ENCODE results near the gene SCGN. TPM values are rescaled to one million over a fixed set of nuclear protein-coding genes. Genes with fewer than 3 reads are reported as not detected.

Gene SCGN
- total RNA-seq, 2 experiments from 2014 or later, result not detected

DNA sequence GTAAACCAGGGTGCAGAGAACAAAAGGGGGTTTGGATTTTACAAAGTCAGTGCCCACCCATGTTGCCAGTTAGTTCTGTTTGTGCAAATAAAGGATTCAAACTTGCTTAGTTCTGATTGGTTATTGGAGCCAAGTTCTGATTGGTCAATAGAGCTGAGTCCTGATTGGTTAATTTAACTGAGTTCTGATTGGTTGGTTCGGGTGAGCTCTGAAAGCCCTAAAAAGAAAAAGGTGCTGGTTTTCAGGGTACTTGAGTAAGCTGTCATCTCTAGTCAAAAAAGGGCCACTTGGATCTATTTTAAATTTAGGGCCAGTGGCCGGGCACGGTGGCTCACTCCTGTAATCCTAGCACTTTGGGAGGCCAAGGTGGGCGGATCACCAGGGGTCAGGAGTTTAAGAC, 47.6 kb downstream of the SCGN start:
- no peaks in the 10 kb centered on the region for H3K4me1 Mint-ChIP-seq (ENCODE audit: low read depth)
- DNase-seq, result no peak
- intact Hi-C loops (cut with micrococcal nuclease), result no loop called here
- H3K36me3 Mint-ChIP-seq (ENCODE audit: low read depth), result no peaks in the 10 kb centered on the region
- no peak for ATAC-seq
- ChIA-PET CTCF (interaction anchor here (1.2 to 1.5 kb wide), 2 partner anchors 20 to 304 kb away, joined by 4 read pairs; no protein-coding TSS in a partner anchor), POLR2A (no interaction called here)
- no peak overlapping the region for H3K27ac Mint-ChIP-seq
- H3K9me3 Mint-ChIP-seq, result no peaks in the 10 kb centered on the region
- H3K4me3 Mint-ChIP-seq, result no peak overlapping the region
- TF ChIP-seq, protein P1, sequence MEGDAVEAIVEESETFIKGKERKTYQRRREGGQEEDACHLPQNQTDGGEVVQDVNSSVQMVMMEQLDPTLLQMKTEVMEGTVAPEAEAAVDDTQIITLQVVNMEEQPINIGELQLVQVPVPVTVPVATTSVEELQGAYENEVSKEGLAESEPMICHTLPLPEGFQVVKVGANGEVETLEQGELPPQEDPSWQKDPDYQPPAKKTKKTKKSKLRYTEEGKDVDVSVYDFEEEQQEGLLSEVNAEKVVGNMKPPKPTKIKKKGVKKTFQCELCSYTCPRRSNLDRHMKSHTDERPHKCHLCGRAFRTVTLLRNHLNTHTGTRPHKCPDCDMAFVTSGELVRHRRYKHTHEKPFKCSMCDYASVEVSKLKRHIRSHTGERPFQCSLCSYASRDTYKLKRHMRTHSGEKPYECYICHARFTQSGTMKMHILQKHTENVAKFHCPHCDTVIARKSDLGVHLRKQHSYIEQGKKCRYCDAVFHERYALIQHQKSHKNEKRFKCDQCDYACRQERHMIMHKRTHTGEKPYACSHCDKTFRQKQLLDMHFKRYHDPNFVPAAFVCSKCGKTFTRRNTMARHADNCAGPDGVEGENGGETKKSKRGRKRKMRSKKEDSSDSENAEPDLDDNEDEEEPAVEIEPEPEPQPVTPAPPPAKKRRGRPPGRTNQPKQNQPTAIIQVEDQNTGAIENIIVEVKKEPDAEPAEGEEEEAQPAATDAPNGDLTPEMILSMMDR (IDR thresholded peaks at IDR 0.05), result no peak
- H3K27me3 Mint-ChIP-seq, result peaks cover 2% of the 10 kb centered on the region

DNA sequence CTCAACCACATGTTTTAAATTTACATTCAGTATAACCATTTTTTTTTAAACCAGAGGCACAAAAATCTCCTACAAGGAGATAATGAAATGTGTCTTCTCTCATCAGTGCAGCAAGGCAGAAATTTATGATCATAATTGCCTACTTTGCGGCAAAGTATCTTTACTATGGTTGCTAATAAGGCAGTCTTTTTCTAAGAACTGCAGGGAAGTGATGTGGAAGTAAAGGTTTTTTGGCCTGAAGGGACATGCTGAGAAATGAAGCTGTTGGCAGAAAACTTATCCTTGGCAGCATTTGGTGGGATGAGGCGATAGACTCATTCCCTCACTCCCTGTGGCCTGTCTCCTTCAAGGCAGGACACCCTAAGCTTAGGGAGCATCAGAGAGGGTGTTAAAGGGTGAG, 48.7 kb downstream of the SCGN start:
- no peak overlapping the region for H3K4me3 Mint-ChIP-seq
- intact Hi-C loops (cut with micrococcal nuclease), result no loop called here
- DNase-seq (no peak), ATAC-seq (no peak)
- H3K9me3 Mint-ChIP-seq, result no peaks in the 10 kb centered on the region
- no peaks in the 10 kb centered on the region for H3K4me1 Mint-ChIP-seq (ENCODE audit: low read depth)
- TF ChIP-seq, protein P1 (IDR thresholded peaks at IDR 0.05), result no peak
- no peaks in the 10 kb centered on the region for H3K36me3 Mint-ChIP-seq (ENCODE audit: low read depth)
- peaks cover 3% of the 10 kb centered on the region for H3K27me3 Mint-ChIP-seq
- POLR2A ChIA-PET, result no interaction called here
- H3K27ac Mint-ChIP-seq, result no peak overlapping the region
- CTCF ChIA-PET, result interaction anchor here (0.7 to 1.5 kb wide), 4 partner anchors 16 to 303 kb away, joined by 3 to 4 read pairs (median 4); no protein-coding TSS in a partner anchor

DNA sequence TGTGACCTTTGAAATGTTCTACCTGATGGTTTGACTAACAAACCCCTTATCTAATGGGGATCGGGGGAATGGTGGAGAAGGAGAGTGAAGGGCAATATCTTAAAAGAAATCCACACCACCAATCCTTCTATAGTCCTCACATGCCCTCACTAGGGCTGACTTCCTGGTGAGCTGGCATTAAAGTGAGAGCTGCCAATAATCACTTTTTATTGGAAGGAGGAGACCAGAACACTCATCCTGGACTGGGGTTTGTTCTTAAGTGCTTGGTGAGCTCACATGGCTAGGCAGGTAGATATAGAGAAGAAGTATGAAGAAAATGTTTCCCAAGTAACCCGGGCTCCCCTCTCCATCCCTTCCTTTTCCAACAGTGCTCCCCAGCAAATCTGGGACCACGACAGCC, 49.8 kb downstream of the SCGN start:
- Mint-ChIP-seq H3K36me3 (ENCODE audit: low read depth) (no peaks in the 10 kb centered on the region), H3K27ac (no peak overlapping the region), H3K27me3 (peaks cover 3% of the 10 kb centered on the region), H3K4me3 (no peak overlapping the region), H3K9me3 (no peaks in the 10 kb centered on the region), H3K4me1 (ENCODE audit: low read depth) (no peaks in the 10 kb centered on the region)
- DNase-seq (no peak), ATAC-seq (no peak)
- intact Hi-C loops (cut with micrococcal nuclease), result no loop called here
- POLR2A ChIA-PET, result no interaction called here
- CTCF ChIA-PET, result interaction anchor here (1.3 kb wide), 1 partner anchor 302 kb away, joined by 3 read pairs; no protein-coding TSS in a partner anchor
- TF ChIP-seq, protein P1 (IDR thresholded peaks at IDR 0.05), result no peak

DNA sequence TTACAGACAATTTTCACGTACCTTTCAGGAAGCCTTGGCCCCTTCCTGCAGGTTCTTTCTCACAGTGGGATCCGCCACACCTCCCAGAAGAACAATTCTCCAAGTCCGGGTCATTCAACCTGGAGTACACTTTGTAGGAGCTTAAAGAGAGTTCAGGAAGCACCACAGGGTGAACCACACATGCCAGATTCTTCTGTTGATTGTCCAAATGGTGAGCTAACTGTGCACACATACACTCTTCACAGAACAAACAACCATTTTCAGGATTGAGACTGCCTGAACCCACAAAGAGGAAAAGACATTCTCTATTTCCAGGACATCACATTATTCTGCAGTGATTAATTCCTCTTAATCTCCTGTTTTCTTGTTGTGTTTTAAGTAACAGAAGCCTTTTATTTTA, 51.0 kb downstream of the SCGN start:
- TF ChIP-seq, protein P1 (IDR thresholded peaks at IDR 0.05), result no peak
- ChIA-PET CTCF (interaction anchor here (1.3 to 2.7 kb wide), 2 partner anchors 17 to 300 kb away, joined by 3 to 14 read pairs; no protein-coding TSS in a partner anchor), POLR2A (no interaction called here)

DNA sequence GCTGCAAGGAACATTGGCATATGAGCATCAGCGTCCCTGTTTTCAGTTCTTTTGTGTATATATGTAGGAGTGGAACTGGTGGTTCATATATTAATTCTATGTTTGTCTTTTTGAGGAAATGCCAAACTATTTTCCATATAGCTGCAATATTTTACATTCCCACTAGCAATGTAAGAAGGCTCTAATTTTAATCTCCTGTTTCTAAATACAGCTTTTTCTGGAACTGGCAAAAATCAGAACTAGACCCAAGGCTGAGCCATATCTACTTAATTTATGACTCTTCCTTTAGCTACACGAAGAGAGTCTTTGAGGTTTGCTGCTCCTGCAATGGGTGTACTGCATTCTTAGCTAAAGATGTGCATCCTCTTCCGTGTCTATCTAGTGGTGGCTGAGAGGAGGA, 52.0 kb downstream of the SCGN start:
- H3K9me3 Mint-ChIP-seq, result no peaks in the 10 kb centered on the region
- no peak for DNase-seq
- CTCF ChIA-PET, result interaction anchor here (0.9 to 2.7 kb wide), 3 partner anchors 16 to 178 kb away, joined by 3 to 14 read pairs (median 5); no protein-coding TSS in a partner anchor
- no peak overlapping the region for H3K27ac Mint-ChIP-seq
- intact Hi-C loops (cut with micrococcal nuclease), result no loop called here
- POLR2A ChIA-PET, result no interaction called here
- H3K4me1 Mint-ChIP-seq (ENCODE audit: low read depth), result no peaks in the 10 kb centered on the region
- H3K4me3 Mint-ChIP-seq, result no peak overlapping the region
- peaks cover 5% of the 10 kb centered on the region for H3K27me3 Mint-ChIP-seq
- ATAC-seq, result no peak
- TF ChIP-seq, protein P1 (IDR thresholded peaks at IDR 0.05), result no peak
- no peaks in the 10 kb centered on the region for H3K36me3 Mint-ChIP-seq (ENCODE audit: low read depth)

More for the DNA sequence above, 51.0 kb downstream of the SCGN start:
- Mint-ChIP-seq H3K27ac (no peak overlapping the region), H3K27me3 (peaks cover 7% of the 10 kb centered on the region), H3K4me3 (no peak overlapping the region), H3K36me3 (ENCODE audit: low read depth) (no peaks in the 10 kb centered on the region), H3K9me3 (no peaks in the 10 kb centered on the region), H3K4me1 (ENCODE audit: low read depth) (no peaks in the 10 kb centered on the region)
- ATAC-seq, result no peak
- DNase-seq, result no peak
- intact Hi-C loops (cut with micrococcal nuclease), result no loop called here
